Hypothalamus (tissue), 51 donors: ENCODE results near the gene LYRM4.

Source experiments
- DNase-seq, 51 donors: peaks; one replicate each; lab custom pipeline; 2025; lab: John Stamatoyannopoulos, UW

The LYRM4 gene

DNA sequence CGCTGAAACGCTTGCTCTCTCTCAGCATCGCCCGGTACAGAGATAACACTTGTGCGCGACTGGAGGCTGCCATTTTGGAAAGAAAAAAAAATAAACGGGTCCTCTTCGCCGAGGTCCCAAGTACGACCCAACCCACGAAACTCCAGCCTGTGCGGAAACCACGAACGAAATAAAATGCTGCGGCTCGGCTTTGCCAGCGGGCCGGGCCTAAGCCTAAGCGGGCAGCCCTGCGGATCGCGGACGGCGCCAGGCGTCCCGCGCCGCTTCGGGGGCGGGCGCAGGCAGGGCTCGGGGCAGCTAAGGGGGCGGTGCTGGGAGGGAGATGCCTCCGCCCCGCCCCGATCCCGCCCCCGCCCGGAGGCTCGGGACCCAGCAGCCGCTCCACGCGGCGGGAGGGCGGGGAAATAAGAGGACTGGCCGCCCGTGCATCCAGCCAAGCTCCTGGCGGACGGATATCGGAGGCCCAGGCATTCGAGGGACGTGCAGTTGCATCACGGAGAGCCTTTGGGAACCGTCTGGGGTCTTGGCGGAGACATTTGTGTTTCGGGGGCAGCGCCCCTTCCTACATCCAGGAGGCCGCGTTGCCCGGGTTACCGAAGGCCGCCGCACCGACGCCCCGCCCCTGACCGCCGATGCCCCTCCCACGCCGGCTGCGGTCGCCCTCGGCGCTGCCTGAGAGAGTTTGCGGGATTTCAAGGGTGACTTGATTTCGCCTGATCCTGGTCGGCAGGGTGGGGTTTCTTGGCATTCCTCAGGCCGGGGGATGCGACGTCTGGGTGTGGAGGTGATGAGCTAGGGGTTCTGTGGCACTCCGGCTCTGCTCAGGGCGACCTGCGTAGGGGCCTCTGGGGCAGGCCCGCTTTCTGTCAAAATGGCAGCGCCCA lies at the start of gene LYRM4, which contains the start of gene FARS2:
TSS of gene LYRM4 (minus strand) at position 290 of the 884 bp plus-strand sequence. CDS start at position 73, 217 bp downstream.
TSS of gene FARS2 (plus strand) at position 853 of the 884 bp plus-strand sequence.
- peak; percentile 63 to 98 (median 90) for DNase-seq

DNA sequence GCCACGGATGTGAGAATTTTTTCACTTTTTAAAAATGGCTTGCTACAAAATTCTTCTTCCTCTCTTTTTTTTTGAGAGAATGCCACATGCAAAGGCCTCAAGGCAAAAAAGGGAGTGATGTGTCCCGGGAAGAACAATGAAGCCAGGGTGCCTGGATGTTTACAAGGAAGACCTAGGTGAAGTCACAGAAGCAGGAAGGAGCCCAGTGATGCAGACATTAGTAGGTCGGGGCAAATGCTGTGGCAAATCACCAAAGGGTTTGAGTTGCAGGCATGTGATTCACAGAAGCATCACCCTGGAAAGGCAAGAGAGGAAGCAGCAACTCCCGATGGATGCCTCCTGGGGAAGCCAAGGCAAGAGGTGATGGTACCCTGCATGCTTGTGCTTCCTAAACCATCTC lies 47.3 kb upstream of the LYRM4 start:
- DNase-seq, result no peak

DNA sequence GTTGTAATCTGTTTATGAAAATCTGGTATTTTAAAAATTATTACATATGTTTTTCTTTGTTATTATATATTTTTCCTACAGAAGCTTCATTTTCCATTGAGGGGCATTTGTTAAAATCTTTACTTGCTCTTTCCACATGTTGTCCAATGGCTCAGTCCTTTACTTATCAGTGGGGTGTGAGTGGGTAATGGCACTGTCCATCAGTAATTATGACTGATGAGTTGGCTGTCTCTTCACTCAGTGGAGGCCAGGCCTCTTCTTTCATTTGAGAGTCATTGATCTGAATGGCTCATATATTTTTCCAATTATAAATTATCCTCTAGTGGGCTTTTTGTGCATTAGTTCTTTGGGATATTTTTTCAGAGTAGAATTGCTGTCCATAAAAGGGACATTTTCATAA lies 46.3 kb upstream of the LYRM4 start:
- DNase-seq, result no peak

DNA sequence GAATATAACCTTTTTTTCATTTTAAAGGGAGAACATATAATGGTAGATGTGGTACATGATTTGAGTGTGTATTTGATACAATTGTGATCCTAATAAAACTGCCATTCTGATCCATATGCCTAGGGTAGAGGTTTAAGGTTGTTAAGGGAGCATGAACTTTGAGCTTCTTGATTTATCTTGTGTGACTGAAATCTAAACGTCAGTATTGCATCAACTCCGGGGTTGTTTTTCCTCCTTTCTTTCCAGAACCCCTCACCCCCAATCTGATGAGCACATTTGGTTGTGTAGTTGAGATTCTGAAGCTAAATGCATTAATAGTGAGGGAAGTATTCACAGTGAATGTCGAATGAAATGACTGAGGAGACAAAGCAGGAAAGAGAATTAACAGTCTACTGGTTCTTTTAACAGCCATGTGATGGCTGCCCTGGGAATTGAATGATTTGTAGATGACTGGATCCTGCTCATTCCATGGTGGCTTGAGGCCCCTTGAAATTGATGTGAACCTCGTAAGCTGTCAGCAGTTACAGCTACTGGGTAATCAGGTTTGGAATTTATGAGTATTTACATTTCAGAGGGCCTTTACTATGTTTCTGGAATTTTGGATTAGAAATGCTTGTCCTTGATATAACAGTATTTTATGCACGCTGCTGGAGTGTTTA lies 45.3 kb upstream of the LYRM4 start:
- DNase-seq, result no peak

DNA sequence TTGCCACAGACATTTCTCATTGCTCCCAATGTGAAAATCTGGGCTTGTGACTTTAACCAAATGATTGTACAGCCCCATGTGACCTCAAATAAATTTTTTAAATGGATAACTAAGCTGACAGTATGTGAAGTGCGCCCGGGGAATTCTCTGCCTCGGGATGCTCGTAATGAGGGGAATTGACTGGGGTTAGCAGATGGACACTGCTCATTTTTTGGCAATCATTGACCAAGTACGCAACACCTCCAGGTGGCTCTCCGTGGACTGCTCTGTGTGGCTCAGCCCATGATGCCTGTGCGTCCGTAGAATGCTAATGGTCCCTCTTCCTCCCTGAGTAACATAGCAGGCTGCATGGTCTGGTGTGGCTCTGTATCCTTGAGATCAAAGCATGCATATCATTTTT lies 42.9 kb upstream of the LYRM4 start:
- DNase-seq, result no peak

DNA sequence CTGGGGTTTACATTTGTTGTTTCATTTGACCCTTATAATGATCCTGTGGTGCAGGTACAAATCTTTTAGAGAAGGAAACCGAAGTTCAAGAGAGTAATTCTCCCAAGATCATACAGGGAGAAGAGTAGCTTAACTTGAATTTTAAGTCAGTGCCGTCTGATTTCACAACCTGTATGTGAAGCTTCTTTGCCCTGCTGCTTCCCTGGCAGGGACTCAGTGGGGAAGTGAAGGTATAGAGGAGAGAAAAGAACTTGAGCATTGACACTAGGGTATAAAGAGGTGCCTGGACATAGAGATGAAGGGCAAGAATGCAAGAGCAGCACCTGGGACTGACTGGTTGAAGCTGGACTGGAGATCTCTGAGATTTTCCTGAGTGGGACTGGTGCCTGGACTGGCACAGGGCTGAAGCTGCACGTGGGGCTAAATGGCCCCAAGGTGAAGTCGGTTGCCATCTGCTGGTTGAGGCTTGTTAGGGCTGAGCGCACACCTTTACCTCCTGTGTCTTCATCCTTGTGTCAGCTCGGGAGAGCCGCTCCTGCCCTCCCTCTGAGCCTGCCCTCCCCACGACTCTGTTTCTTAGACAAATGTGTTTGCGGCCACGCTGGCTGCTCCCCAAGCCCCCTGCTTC lies 42.4 kb upstream of the LYRM4 start:
- peak in 4 of 51 donors; percentile 3 to 7 (median 4) for DNase-seq

DNA sequence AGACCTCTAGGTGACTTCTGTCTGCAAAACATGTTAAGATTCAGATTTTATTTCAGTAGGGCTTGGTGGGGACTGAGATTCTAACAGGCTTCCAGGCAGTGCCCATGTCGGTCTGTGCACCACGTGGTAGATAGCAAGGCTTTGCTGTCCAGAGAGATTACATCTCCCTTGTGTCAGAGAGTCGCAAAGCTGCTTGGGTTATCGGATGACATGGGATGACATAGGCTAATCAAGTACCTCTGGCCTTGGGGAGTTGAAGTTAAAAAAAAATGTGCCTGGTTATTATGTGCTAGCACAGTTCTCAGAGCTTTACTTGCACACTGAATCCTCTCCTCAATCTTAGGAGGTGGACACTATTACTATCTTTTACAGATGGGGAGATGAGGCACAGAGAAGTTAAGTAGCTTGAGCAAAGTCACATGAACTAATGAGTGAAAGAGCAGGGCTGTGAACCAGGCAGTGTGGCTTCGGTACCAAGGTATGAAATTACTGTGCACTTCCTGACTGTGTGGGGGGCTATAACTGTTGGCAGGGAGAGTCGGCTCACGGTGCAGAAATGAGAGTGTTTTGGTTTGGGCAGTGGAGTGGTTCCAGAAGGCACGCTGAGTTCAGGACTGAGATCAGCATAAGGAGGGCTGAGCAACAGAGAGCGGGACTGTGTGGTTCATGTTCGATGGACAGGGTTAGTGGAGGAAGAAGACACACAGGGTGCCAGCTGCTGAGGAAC lies 41.6 kb upstream of the LYRM4 start:
- no peak for DNase-seq

DNA sequence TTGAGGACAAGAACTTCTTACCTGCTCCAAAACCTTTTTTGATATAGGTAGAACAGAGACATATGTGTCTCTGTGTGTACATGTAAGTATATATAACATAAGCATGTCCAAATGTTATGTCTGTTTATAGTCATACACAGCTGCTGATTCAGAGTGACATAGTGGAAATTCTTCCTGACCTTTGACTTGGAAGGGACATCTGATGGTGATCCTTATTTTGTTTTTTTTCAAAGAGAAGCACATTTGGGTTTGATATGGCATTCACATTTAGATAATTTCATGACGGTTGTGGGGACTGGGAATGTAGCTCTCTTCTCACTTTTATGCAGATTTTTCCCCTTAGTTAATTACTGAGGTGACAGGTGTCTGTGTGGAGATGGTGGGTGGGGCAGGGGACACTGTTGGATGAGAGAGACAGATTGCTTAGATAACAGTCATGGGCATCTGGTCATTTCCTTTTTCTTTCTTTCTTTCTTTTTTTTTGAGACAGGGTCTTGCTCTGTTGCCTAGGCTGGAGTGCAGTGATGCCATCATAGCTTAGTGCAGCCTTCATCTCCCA lies 39.5 kb upstream of the LYRM4 start:
- no peak for DNase-seq

DNA sequence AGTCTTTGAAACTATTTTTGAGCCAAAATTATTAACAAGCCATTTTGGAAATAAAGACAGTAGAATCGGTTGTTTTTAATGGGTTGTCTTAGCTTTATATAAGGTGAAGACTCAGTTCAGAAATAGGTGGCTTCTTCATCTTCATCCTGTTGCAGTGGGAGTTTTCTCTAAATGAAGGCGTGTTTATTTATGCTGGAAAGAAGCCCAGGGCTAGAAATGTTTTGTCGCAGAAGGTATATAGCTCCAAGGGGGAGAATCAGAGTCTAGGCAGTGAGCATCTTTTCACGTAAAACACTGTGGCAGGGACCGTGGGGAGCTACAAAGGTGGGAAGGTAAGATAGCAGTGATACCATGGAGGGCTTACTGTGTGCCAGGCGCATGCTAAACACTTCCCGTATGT lies 34.9 kb upstream of the LYRM4 start:
- no peak for DNase-seq

DNA sequence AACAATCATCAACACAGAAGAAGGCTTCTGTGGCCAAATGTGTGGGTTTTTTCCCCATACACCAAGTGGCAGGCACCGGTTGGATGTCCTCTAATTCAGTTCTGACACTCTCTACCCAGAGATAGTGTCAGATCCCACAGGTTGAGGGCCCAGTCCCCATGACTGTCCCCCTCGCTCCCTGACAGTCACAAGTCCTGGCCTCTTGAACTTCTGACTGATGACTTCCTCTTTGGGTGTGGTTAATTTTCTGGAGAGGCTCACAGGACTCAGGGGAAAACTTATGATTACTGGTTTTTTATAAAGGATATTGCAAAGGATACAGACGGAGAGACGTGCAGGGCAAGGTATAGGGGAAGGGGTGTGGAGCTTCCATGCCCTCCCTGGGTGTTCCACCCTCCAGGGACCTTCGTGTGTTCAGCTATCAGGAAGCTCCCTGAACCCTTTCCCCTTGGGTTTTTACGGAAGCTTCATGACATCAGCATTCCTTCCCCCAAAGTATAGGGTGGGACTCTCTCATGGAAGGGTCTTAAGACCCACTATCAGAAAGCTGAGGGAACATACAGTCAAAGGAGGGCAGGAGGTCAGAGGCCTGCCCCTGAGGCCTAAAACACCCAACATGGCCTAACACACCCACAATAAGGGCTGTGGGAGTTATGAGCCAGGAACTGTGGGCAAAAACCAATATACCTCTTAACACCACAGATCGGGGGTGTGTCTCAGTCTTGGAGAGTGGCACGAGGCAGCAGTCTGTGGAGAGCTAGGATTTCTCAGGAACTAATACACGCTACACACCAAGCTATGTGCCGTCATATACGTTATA lies 33.9 kb upstream of the LYRM4 start:
- no peak for DNase-seq

DNA sequence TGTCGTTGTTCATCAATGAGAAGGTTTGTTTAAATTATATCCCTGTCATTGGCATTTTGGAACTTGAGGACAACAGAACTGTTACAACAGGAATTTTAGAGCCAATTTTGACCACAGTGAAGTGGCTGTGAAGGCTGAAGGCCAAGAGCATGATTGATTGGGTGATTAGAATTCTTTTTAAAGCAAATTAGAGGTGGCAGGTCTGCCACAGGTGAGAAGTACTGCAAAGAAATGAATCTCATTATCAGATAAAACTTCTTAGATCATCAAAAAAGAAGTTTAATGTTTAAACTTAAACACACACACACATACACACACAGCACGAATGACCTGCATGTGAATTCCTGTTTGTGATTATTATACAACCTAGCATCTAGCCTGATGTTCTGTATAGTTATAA lies 32.9 kb upstream of the LYRM4 start:
- DNase-seq, result no peak

DNA sequence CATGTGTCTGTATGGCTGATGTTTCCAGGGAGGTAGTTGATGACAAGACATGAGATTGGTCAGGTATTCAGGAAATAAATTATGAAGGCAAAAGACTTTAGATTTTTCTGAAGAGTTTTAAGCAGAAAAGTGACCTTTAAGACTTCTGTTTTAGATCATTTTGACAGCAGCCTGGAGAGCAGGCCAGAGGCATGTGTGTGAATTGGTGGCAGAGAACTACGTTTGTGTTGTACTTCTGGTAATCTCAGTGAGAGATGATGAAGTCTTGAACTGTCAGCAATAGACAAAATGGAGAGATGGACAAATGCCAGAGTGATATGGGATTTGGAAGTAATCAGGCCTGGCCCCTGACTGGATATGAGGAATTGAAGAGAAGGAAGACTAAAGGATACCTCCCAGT lies 31.4 kb upstream of the LYRM4 start:
- no peak for DNase-seq

DNA sequence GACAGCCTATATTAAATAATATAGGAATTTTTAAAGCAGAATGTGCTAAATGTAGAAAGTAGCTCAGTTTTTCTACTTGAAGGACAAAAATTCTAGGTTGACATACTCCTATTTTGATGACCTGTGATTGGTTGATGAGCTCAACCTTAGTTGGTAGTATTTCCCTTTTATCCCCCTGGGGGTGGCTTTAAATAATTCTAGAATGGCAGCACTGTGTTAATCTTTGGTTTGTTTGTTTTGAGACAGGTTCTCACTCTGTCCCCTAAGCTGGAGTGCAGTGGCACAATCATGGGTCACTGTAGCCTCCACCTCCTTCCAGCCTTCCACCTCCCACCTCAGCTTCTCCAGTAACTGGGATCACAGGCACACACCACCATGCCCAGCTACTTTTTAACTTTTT lies 29.8 kb upstream of the LYRM4 start:
- no peak for DNase-seq

DNA sequence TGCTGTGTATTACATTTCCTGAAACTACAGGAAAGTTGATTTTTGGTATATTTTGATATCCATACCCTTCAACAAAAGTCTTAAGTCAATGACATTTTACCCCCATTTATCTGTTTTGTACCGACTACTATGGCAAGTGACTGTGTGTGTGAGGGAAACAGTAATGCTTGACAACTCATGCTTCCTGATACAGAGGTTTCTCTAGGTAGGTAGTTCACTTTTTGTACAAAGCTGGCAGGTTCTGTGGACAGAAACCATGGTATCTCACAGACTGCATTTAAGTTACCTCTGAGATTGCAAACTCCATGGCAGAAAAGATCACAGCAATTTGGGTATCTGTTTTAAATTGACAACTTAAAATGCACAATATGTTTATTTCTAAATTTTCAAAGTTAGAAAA lies 29.3 kb upstream of the LYRM4 start:
- DNase-seq, result no peak

DNA sequence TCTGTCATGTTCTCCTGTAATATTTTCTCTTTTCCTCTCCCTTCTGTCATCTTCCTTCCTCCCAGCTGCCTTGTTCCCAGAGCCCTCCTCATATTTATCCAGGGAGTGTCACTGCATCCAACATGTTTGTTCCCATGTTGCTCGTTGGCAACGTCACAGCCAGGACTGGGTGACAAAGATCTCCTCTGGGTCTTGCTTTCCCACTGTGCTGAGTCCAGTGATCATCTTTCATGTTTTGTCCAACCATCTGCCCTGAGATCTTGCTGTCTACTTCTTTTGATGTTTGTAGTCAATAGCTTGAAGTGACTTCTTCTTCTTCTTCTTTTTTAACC lies 27.2 kb upstream of the LYRM4 start:
- DNase-seq, result no peak

DNA sequence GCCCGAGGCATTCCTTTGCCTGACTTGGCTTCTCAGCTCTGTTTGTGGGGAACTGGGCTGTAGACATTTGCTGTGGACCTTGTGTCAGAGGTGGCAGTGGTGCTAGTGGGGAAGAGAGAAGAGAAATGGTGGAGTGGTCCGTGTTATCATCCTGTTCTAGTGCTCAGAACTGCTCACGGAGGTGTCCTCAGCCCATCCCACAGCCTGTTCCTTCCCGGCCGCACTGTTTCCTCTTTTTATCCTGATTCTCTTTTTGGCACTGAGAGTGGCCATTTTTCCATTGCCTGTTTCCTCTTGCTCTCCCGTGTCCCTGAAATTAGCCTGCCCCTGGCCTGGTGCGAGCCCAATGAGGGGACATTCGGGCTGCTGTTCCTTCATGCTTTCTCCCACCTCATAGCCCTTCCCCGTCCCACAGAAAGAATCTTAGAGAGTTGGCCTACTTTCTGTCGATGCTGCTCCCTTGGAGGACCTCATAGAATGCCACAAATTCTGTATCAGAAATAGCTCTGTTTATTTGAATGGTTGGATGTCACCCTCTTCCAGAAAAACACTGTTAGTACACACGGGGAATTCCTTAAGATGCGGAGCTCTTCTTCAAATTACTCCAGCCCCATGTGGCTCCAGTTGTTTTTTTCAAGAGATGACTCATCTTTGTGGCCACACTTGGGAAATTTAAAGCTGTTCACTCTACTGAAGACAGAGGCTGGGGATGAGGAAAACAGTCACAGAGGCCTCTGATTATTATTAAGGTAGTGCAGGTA lies 26.6 kb upstream of the LYRM4 start:
- no peak for DNase-seq

DNA sequence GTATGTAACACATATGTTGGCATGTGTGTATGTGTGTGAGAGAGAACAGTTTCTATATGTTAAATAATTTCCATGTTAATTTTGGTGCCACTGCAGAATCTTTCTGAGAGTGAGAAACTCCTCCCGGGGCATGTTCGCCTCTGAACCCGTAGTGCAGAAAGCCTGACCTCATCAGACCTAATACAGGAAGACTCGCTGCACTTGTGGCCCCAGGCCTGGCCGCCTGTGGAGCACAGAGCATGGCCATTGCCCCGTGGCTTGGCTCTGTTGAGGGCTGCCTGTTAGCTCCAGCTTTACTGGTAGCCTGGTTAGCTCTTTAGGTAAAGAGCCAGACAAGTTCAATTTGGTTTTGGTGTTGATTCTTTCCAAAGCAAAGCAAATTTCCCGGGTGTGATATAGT lies 26.0 kb upstream of the LYRM4 start:
- no peak for DNase-seq

DNA sequence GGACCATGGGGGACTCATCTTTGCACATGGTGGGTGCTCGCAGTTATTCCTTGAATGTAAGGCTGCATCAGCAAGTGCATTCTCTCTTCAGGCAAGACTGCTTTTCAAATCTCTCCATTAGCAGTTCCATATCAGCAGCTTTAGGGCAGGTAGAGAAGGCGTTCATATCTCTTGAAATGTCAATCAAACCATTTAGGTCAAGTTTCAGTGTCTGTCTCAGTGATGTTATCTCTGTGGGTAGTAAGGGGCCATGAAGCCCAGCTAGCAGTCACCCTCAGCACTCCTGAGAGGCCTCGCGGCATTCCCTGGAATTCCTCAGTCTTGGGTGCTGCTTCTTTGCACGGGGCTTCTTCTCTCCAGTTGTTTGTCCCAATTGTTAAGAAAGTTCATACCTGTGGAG lies 24.8 kb upstream of the LYRM4 start:
- DNase-seq, result no peak

DNA sequence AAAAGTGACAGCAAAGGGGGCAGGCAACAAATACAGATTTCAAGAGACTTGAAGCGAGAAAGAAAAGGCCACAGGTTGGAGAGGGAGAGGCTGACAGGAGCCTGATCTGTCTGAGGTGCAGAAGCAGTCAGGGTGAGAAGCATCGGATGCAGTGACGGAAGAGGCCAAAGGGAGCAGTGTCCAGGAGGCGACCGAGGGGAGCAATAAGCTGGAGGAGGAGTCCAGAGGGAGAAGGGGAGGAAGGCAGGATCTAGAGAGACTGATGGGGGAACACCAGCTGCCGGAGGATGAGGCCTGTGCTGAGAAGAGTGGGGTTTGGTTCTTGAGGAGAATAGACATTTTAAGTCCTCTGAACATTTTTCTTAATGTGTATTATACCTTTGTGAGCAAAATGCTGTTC lies 24.3 kb upstream of the LYRM4 start:
- no peak for DNase-seq
